K562 (cell line): Measurements from ENCODE around the gene LAPTM5. TPM values are rescaled to one million over a fixed set of nuclear protein-coding genes. Genes with fewer than 3 reads are reported as not detected.

Experiments
- CREB1 ChIP-seq, 2 experiments: sonication (generic) in 1 of 2; formaldehyde crosslinking in 1 of 2; IDR thresholded peaks; 2 replicates each; pipeline versions ENCODE4 v1.6.1 to v1.8.0; 2012 to 2022; ENCODE audit warnings: inconsistent platforms in 1 of 2, mild to moderate bottlenecking in 1 of 2, missing genetic modification reagents in 1 of 2, moderate library complexity in 1 of 2
- CXXC5 ChIP-seq: fragments of 250-450 bp; sonication (Bioruptor Pico); IDR thresholded peaks from 2 replicates; pipeline ENCODE4 v1.8.0; 2022; ENCODE audit warnings: inconsistent platforms, mild to moderate bottlenecking, moderate library complexity
- HNRNPUL1 ChIP-seq: fragments of 200-400 bp; formaldehyde crosslinking; IDR thresholded peaks from 2 replicates; pipeline ENCODE4 v1.6.1; 2017; ENCODE audit warnings: low read length
- MED1 ChIP-seq: sonication (generic); formaldehyde crosslinking; IDR thresholded peaks from 2 replicates; pipeline ENCODE4 v1.8.1; 2023; ENCODE audit warnings: missing genetic modification reagents, borderline replicate concordance
- TGIF2 ChIP-seq: sonication (generic); formaldehyde crosslinking; IDR thresholded peaks from 2 replicates; pipeline ENCODE4 v1.8.1; 2022; ENCODE audit warnings: mild to moderate bottlenecking, missing genetic modification reagents, moderate library complexity
- WHSC1 ChIP-seq: IDR thresholded peaks from one replicate; pipeline ENCODE4 v1.6.1; 2012; ENCODE audit warnings: low read length, control low read depth, inconsistent platforms
- ZNF140 ChIP-seq: fragments of 250-450 bp; sonication (Bioruptor Pico); IDR thresholded peaks from 2 replicates; pipeline ENCODE4 v1.8.0; 2021; ENCODE audit warnings: moderate library complexity, mild to moderate bottlenecking, inconsistent platforms
- ZNF165 ChIP-seq: fragments of 250-450 bp; sonication (Bioruptor Pico); IDR thresholded peaks from 2 replicates; pipeline ENCODE4 v1.4.0; 2020; ENCODE audit warnings: borderline replicate concordance
- ZNF311 ChIP-seq: fragments of 250-450 bp; sonication (Bioruptor Pico); IDR thresholded peaks from 2 replicates; pipeline ENCODE4 v1.4.0; 2020; ENCODE audit warnings: mild to moderate bottlenecking, moderate library complexity
- ZNF584 ChIP-seq: fragments of 200-800 bp; sonication (Bioruptor generic); IDR thresholded peaks from 2 replicates; pipeline ENCODE4 v1.6.1; 2016; ENCODE audit warnings: low read depth, mild to moderate bottlenecking, missing genetic modification characterization, missing compliant biosample characterization
- ZNF586 ChIP-seq: fragments of 450-650 bp; formaldehyde crosslinking; conservative IDR thresholded peaks from 2 replicates; pipeline ENCODE4 v1.4.0; 2020; ENCODE audit warnings: mild to moderate bottlenecking, moderate library complexity
- ZNF668 ChIP-seq: fragments of 250-450 bp; sonication (Bioruptor Pico); IDR thresholded peaks from 2 replicates; pipeline ENCODE4 v1.8.0; 2022; ENCODE audit warnings: mild to moderate bottlenecking, inconsistent platforms
- polyA plus RNA-seq, 8 experiments: library from polyadenylated mRNA; depleted of rRNA in 4 of 8; stranded (reverse) in 5 of 8; unstranded in 3 of 8; fragments of >200 nt; fragmentation: Nextera tagmentation in 2 of 8; fragmentation: Illumina TruSeq in 1 of 8; extraction: Ambion mirVana in 2 of 8; extraction: Trizol in 1 of 8; gene quantifications; 2 replicates each; pipeline versions ENCODE4 v1.2.1 to v1.2.3, GENCODE V29; 2011 to 2014; ENCODE audit warnings: inconsistent platforms in 1 of 8, missing spikeins in 1 of 8
- total RNA-seq, 7 experiments: library from RNA; depleted of rRNA in 6 of 7; stranded (reverse); fragments of >200 nt in 6 of 7; fragmentation: Illumina TruSeq in 2 of 7; extraction: Trizol in 2 of 7; gene quantifications; 2 replicates each; pipeline versions ENCODE4 v1.2.1 to v1.2.3, GENCODE V29; 2011 to 2021; ENCODE audit warnings: low replicate concordance in 1 of 7
- TF ChIP-seq, protein P1 (sequence below): fragments of 250-450 bp; sonication (Bioruptor Pico); IDR thresholded peaks from 2 replicates; pipeline ENCODE4 v1.4.0; 2020; ENCODE audit warnings: mild to moderate bottlenecking, moderate library complexity

LAPTM5 gene
- total and polyA plus RNA-seq, 9 of the 15 experiments (the other 6 are each of a cell fraction or from before 2014, with no cell fraction given) = 2.4 to 47.3 (median 20.3) TPM

DNA sequence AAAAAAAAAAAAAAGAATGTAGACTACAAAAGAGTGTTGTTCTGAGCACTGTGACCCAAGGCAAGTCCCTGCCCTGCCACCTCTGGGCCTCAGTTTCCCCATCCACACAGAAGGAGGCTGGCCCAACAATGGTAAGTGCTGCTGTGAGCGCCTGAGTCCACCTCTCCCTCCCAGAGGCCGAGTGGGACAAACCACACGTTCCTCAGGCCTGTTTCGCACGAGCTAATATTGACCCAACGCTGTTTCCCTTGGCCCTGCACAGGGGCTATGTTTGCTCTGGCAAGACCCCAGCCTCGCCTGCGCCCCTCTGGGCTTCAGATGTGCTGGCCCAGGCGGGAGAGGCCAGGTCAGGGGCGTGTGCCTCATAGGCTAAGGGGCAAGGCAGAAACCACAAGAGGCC is 12.6 kb upstream of the LAPTM5 start (continued):
- 0 out of 2 replicates have a peak, but pooled peaks have one; percentile 3 for TF ChIP-seq ZNF140 (CRISPR knock-in tag)
- 0 out of 2 replicates have a peak, but pooled peaks have one; percentile 59 for TF ChIP-seq ZNF586 (CRISPR knock-in tag)
- peak; percentile 26; the same call in 1 of the 2 replicates for TF ChIP-seq CXXC5
- TF ChIP-seq, protein P1, sequence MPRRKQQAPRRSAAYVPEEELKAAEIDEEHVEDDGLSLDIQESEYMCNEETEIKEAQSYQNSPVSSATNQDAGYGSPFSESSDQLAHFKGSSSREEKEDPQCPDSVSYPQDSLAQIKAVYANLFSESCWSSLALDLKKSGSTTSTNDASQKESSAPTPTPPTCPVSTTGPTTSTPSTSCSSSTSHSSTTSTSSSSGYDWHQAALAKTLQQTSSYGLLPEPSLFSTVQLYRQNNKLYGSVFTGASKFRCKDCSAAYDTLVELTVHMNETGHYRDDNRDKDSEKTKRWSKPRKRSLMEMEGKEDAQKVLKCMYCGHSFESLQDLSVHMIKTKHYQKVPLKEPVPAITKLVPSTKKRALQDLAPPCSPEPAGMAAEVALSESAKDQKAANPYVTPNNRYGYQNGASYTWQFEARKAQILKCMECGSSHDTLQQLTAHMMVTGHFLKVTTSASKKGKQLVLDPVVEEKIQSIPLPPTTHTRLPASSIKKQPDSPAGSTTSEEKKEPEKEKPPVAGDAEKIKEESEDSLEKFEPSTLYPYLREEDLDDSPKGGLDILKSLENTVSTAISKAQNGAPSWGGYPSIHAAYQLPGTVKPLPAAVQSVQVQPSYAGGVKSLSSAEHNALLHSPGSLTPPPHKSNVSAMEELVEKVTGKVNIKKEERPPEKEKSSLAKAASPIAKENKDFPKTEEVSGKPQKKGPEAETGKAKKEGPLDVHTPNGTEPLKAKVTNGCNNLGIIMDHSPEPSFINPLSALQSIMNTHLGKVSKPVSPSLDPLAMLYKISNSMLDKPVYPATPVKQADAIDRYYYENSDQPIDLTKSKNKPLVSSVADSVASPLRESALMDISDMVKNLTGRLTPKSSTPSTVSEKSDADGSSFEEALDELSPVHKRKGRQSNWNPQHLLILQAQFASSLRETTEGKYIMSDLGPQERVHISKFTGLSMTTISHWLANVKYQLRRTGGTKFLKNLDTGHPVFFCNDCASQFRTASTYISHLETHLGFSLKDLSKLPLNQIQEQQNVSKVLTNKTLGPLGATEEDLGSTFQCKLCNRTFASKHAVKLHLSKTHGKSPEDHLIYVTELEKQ (CRISPR knock-in tag) = 0 out of 2 replicates have a peak, but pooled peaks have one; percentile 24
- TF ChIP-seq ZNF311 (CRISPR knock-in tag) = 0 out of 2 replicates have a peak, but pooled peaks have one; percentile 18
- 0 out of 2 replicates have a peak, but pooled peaks have one; percentile 35 for TF ChIP-seq ZNF165 (CRISPR knock-in tag)
- TF ChIP-seq ZNF668 (CRISPR knock-in tag) = 0 out of 2 replicates have a peak, but pooled peaks have one; percentile 3
- no peak for TF ChIP-seq CREB1 (IDR thresholded peaks at IDR 0.05)
- TF ChIP-seq CREB1 (CRISPR knock-in tag; IDR thresholded peaks at IDR 0.05) = no peak
- TF ChIP-seq MED1 (CRISPR knock-in tag) = no peak
- no peak for TF ChIP-seq TGIF2 (CRISPR knock-in tag)
- no peak for TF ChIP-seq ZNF584 (CRISPR knock-in tag)
- TF ChIP-seq HNRNPUL1 = no peak
- TF ChIP-seq WHSC1 = peak; percentile 68
